Measurements from ENCODE around the gene KIFC3. TPM values are rescaled to one million over a fixed set of nuclear protein-coding genes. Genes with fewer than 3 reads are reported as not detected.
"Not testable (repeated sequence)": the region's sequence is repeated elsewhere in the genome, so short reads cannot be mapped to it uniquely, and the experiment has no call there.

KIFC3 gene
- total RNA-seq, 1 donor from 2014 or later = 27.9 TPM

- no peak for DNase-seq
Measured at GRCh38 chr16:57824888-57825287, 22.6 kb upstream of the KIFC3 start.

GRCh38 chr16:57823836-57824235 is 21.5 kb upstream of the KIFC3 start:
- DNase-seq = no peak

GRCh38 chr16:57822856-57823255 is 20.6 kb upstream of the KIFC3 start:
- no peak for DNase-seq

GRCh38 chr16:57822018-57822553 is 19.8 kb upstream of the KIFC3 start:
- DNase-seq = no peak

GRCh38 chr16:57821149-57821971 is 19.1 kb upstream of the KIFC3 start:
- DNase-seq = no peak

- DNase-seq = peak; percentile 64
Measured at GRCh38 chr16:57818377-57819064, 16.2 kb upstream of the KIFC3 start.

GRCh38 chr16:57817680-57818079 is 15.4 kb upstream of the KIFC3 start:
- no peak for DNase-seq

- DNase-seq = peak; percentile 96
Measured at GRCh38 chr16:57815987-57816745, 13.9 kb upstream of the KIFC3 start.

- DNase-seq = no peak
Measured at GRCh38 chr16:57814896-57815295, 12.6 kb upstream of the KIFC3 start.

- DNase-seq = no peak
Measured at GRCh38 chr16:57813466-57813865, 11.2 kb upstream of the KIFC3 start.

GRCh38 chr16:57811340-57811739 is 9.0 kb upstream of the KIFC3 start:
- DNase-seq = not testable (repeated sequence)

- no peak for DNase-seq
Measured at GRCh38 chr16:57810197-57811031, 8.1 kb upstream of the KIFC3 start.

- DNase-seq = no peak
Measured at GRCh38 chr16:57809276-57810196, 7.2 kb upstream of the KIFC3 start.

GRCh38 chr16:57808589-57809228 is 6.4 kb upstream of the KIFC3 start:
- no peak for DNase-seq

GRCh38 chr16:57807968-57808528 is 5.8 kb upstream of the KIFC3 start:
- DNase-seq = peak; percentile 77

- DNase-seq = no peak
Measured at GRCh38 chr16:57807252-57807967, 5.1 kb upstream of the KIFC3 start.

- DNase-seq = no peak
Measured at GRCh38 chr16:57805176-57805575, 2.9 kb upstream of the KIFC3 start.

GRCh38 chr16:57804111-57804837 is 2.0 kb upstream of the KIFC3 start:
- DNase-seq = no peak

Measured in tongue (tissue), 2 donors.